Stomach (tissue), 4 donors: ENCODE results near the gene RPP25.

Source experiments
- EP300 ChIP-seq: sonication (generic); formaldehyde crosslinking; IDR thresholded peaks from one replicate; pipeline ENCODE4 v1.6.1; 2017; ENCODE audit warnings: antibody characterized with exemption
- POLR2A ChIP-seq, 4 donors: fragments of 450-650 bp; IDR thresholded peaks; one replicate each; pipeline ENCODE4 v1.6.1; 2016; ENCODE audit warnings: antibody characterized with exemption in 4 of 4, control low read depth in 2 of 4, mild to moderate bottlenecking in 1 of 4, moderate library complexity in 1 of 4
- POLR2AphosphoS5 ChIP-seq, 3 donors: sonication (generic); formaldehyde crosslinking; IDR thresholded peaks; one replicate each; pipeline ENCODE4 v1.6.1; 2016; ENCODE audit warnings: antibody characterized with exemption in 3 of 3
- TF ChIP-seq, protein P1 (sequence below), 7 experiments: fragments of 450-650 bp in 4 of 7; fragments of 200-600 bp in 3 of 7; sonication (generic) in 3 of 7; IDR thresholded peaks; one replicate each; pipeline ENCODE4 v1.5.1; 2016 to 2019; ENCODE audit warnings: antibody characterized with exemption in 7 of 7, control low read depth in 2 of 7, mild to moderate bottlenecking in 1 of 7

DNA sequence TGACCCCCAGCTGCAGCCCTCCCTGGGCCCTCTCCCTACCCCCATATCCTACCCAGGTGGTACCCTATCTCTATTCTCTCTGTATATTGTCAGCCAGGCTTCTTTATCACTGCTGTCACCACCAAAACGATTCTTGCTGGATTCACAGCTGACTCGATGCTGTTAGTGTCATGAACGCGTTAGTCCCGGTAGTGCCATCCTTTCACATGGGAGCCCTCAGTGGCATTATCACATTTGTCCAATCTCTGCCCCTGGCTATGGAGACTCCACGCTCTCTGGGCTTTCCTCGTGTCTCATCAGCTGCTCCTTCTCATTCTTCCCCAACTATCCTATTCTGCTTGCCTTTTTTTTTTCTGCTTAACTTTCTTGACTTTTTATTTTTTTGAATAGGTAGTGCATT is 45.8 kb upstream of the RPP25 start:
- TF ChIP-seq, protein P1, sequence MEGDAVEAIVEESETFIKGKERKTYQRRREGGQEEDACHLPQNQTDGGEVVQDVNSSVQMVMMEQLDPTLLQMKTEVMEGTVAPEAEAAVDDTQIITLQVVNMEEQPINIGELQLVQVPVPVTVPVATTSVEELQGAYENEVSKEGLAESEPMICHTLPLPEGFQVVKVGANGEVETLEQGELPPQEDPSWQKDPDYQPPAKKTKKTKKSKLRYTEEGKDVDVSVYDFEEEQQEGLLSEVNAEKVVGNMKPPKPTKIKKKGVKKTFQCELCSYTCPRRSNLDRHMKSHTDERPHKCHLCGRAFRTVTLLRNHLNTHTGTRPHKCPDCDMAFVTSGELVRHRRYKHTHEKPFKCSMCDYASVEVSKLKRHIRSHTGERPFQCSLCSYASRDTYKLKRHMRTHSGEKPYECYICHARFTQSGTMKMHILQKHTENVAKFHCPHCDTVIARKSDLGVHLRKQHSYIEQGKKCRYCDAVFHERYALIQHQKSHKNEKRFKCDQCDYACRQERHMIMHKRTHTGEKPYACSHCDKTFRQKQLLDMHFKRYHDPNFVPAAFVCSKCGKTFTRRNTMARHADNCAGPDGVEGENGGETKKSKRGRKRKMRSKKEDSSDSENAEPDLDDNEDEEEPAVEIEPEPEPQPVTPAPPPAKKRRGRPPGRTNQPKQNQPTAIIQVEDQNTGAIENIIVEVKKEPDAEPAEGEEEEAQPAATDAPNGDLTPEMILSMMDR (IDR thresholded peaks at IDR 0.05) = no peak
- TF ChIP-seq EP300 (no peak), POLR2A (IDR thresholded peaks at IDR 0.05) (no peak), POLR2AphosphoS5 (IDR thresholded peaks at IDR 0.05) (no peak)
